GM12864 (cell line): Measurements from ENCODE around the gene CFAP20.

Source experiments
- DNase-seq: peaks from one replicate; pipeline ENCODE4 v3.0.0-alpha.2; 2011; ENCODE audit warnings: low read depth
- H3K4me3 ChIP-seq: 2 replicates; pipeline ENCODE4 v1.5.1; 2011; ENCODE audit warnings: mild to moderate bottlenecking, low read depth, low read length, control low read depth
- TF ChIP-seq, protein P1 (sequence below): IDR thresholded peaks from 2 replicates; pipeline ENCODE4 v1.5.1; 2011; ENCODE audit warnings: low read depth, mild to moderate bottlenecking, moderate library complexity, low read length, control low read depth, inconsistent platforms; ENCODE audit errors: missing control alignments

CFAP20 gene

DNA sequence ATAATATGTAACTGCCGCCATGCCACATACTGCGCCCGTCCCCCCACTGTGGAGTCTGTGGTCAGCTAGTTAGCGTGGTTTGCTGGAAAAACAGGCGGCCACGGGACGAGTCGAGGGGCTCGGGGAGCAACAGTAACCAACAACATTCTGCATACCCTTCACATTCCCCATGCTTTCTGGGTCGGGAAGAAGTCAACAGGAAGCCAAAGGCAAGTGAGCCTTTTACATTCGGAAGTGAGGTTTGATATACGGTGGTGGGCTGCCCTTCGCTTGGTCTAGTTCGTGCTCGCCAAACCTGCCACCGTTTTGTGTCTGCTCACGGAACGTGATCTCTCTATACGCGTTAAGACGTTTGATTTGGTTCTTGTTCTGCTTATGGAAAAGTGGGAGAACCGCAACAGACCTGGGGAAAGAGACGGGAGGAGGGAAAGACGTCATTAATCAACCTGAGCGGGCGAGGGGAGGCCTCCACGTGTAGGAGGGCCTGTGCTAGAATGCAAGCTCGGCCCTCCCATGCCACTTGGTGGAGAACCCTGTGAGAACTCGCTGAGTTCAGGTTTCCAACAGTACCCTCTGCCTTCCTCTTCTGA is 28.9 kb upstream of the CFAP20 start:
- TF ChIP-seq, protein P1, sequence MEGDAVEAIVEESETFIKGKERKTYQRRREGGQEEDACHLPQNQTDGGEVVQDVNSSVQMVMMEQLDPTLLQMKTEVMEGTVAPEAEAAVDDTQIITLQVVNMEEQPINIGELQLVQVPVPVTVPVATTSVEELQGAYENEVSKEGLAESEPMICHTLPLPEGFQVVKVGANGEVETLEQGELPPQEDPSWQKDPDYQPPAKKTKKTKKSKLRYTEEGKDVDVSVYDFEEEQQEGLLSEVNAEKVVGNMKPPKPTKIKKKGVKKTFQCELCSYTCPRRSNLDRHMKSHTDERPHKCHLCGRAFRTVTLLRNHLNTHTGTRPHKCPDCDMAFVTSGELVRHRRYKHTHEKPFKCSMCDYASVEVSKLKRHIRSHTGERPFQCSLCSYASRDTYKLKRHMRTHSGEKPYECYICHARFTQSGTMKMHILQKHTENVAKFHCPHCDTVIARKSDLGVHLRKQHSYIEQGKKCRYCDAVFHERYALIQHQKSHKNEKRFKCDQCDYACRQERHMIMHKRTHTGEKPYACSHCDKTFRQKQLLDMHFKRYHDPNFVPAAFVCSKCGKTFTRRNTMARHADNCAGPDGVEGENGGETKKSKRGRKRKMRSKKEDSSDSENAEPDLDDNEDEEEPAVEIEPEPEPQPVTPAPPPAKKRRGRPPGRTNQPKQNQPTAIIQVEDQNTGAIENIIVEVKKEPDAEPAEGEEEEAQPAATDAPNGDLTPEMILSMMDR, result no peak
- no peak for DNase-seq
- no peak overlapping the region for H3K4me3 ChIP-seq

DNA sequence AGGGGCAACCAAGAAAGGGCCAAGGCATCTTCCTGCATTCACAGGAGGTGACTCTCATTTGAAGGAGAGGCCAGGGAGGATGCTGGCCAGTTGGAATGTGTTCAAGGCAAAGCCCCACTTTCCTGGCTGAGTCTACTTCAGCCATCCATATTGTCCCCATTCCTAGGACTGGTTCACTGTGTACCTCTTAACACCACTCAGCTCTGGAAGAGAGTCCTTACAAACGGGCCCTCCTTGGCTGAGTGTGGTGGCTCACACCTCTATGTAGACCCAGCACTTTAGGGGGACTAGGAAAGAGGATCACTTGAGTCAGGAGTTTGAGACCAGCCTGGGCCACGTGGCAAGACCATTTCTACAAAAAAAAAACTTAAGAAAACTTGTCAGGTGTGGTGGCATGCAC is 28.1 kb upstream of the CFAP20 start:
- DNase-seq, result no peak
- no peak overlapping the region for H3K4me3 ChIP-seq
- TF ChIP-seq, protein P1, result no peak

DNA sequence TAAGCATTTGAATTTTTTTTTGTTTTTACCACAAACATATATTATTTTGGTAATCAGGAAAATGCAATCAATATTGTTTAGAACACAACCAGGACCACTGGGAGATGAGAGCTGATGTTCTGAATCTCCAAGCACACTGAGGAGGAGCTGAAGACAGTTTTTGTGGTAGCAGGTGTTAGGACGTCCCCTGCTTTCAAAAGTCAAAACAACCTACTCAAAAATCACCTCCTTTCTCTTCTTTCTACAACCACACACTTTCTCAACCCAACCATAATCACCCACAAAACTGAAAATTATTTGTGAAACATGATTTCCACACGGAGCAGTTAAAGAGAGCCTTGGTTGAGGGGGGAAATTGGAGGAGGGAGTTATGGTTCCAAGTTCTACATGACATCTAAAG is 26.7 kb upstream of the CFAP20 start:
- TF ChIP-seq, protein P1, result no peak
- DNase-seq, result no peak
- H3K4me3 ChIP-seq, result no peak overlapping the region

DNA sequence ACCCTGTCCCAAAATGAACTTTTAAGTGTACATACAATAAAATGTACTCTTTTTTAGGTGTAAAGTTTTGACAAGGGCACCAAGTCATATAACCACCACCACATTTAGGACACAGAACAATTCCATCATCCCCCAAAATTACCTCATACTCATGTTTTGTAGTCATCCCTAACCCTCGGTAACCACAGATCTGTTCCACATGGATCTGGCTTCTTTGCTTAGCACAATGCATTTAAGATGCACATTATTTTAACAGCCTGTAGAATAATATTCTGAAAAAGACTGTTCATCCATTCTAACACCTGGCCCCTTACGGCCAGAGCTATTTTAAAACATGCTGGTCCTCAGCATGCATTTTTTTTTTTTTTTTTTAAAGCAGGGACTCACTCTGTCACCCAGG is 25.2 kb upstream of the CFAP20 start:
- TF ChIP-seq, protein P1, result no peak
- H3K4me3 ChIP-seq, result no peak overlapping the region
- no peak for DNase-seq

DNA sequence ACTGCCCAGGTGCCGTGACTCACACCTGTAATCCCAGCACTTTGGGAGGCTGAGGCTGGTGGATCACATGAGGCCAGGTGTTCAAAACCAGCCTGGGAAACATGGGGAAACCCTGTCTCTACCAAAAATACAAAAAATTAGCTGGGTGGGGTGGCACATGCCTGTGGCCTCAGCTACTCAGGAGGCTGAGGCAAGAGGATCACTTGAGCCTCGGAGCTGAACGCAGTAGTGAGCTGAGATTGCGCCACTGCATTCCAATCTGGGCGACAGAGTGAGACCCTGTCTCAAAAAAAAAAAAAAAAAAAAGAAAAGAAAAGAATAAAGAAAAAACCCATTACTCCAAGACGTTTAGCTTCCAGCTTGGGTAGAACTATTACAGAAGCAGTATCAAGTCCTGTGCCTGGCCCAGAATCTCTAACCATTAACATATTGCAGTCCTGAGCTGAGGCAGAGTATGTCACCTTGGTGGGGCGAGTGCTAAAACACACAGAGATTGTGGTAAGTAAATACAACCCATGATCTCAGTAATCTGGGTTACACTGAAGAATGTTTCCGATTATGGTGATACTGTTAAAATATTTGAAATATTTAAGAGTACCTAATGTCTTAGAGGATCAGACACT is 23.2 kb upstream of the CFAP20 start:
- H3K4me3 ChIP-seq, result no peak overlapping the region
- DNase-seq, result no peak
- TF ChIP-seq, protein P1, result no peak

DNA sequence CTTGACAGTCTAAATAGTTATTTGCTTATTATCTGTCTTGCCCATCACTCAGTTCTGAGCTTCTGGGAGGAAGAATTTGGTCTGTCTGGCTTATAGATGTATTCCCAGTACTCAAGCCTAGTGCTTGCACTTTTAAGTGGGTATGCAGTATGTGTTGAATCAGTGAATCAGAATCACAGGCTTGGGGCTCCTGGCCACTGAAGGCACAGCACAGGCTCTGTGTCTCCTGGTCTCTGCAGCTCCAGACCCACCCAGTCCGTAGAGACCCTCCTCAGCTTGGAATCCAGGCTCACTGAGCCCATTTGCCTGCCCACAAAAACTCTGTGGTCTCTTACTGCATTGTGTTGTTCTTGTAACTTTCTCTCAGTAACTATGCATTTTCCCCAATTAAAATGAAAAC is 19.3 kb upstream of the CFAP20 start:
- DNase-seq, result no peak
- TF ChIP-seq, protein P1, result no peak
- H3K4me3 ChIP-seq, result no peak overlapping the region

DNA sequence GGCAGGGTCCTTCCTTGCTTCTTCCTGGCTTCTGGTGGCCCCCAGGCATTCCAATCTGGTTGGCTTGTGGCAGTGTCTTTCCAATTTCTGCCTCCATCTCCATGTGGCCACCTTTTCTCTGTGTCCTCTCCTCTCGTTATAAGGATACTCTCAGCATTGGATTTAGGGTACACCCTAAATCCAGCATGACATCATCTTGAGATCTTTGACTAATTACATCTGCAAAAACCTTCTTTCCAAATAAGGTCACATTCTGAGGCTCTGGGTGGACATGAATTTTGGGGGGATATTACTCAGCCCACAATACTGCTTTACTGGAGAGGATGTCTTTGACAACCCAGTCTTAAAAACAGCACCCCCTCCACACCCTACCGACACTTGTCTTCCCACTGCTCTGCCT is 18.9 kb upstream of the CFAP20 start:
- no peak overlapping the region for H3K4me3 ChIP-seq
- TF ChIP-seq, protein P1, result no peak
- DNase-seq, result no peak
